ENCODE results near the gene CTSA. TPM values are rescaled to one million over a fixed set of nuclear protein-coding genes. Genes with fewer than 3 reads are reported as not detected.

CTSA gene
- total and polyA plus RNA-seq, 9 of the 15 experiments (the other 6 are each of a cell fraction or from before 2014, with no cell fraction given): 8.8 to 61.7 (median 28.3) TPM

DNA sequence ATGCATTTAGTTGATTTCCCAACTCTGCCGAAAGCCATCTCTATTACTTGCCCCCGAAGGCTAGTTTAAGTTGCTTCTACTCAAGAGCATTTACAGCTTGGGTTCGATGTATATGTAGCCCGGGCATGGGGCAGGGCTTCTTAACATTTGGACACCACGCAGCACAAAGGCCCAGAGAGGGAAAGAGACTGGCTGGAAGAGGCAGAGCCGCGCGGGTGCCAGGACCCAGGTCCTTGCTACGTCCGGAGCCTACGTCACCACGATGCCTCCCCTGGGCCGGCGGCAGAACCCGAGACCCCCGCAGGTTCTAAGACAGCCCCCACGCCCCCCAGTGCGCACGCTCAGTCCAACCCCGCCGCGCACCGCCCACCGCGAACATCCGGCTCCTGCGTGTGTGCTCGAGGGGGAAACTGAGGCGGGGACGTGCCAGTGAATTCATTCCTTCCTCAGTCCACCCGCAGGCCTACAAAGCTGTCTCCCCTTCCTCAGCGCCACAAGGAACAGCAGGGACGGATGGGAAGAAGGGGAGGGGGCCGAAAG is 43.0 kb downstream of the CTSA start (continued):
- TF ChIP-seq, protein P1, sequence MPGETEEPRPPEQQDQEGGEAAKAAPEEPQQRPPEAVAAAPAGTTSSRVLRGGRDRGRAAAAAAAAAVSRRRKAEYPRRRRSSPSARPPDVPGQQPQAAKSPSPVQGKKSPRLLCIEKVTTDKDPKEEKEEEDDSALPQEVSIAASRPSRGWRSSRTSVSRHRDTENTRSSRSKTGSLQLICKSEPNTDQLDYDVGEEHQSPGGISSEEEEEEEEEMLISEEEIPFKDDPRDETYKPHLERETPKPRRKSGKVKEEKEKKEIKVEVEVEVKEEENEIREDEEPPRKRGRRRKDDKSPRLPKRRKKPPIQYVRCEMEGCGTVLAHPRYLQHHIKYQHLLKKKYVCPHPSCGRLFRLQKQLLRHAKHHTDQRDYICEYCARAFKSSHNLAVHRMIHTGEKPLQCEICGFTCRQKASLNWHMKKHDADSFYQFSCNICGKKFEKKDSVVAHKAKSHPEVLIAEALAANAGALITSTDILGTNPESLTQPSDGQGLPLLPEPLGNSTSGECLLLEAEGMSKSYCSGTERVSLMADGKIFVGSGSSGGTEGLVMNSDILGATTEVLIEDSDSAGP (CRISPR knock-in tag; IDR thresholded peaks at IDR 0.05): 0 out of 2 replicates have a peak, but pooled peaks have one; percentile 51
- TF ChIP-seq ZNF224 (CRISPR knock-in tag; IDR thresholded peaks at IDR 0.05): 0 out of 2 replicates have a peak, but pooled peaks have one; percentile 5
- no peak for TF ChIP-seq USF1 (CRISPR knock-in tag; IDR thresholded peaks at IDR 0.05)
- peak; percentile 76; the same call in 1 of the 2 replicates for TF ChIP-seq KAT7 (CRISPR knock-in tag; IDR thresholded peaks at IDR 0.05; ENCODE audit: borderline replicate concordance)
- no peak for TF ChIP-seq NCOA1 (IDR thresholded peaks at IDR 0.05; ENCODE audit: low read depth)
- 0 out of 4 replicates have a peak, but pooled peaks of 1 of the 2 experiments have one; percentile 36 for TF ChIP-seq FOXA3 (CRISPR knock-in tag; conservative IDR thresholded peaks at IDR 0.05 in 1 of 2, IDR thresholded peaks at IDR 0.05 in 1 of 2)
- TF ChIP-seq ATF3 (IDR thresholded peaks at IDR 0.05): no peak
- peak; percentile 25; the same call in 1 of the 2 replicates for TF ChIP-seq ATF3 (CRISPR knock-in tag; conservative IDR thresholded peaks at IDR 0.05)
- TF ChIP-seq PRMT5 (CRISPR knock-in tag; IDR thresholded peaks at IDR 0.05): no peak
- 0 out of 2 replicates have a peak, but pooled peaks have one; percentile 20 for TF ChIP-seq ZNF77 (CRISPR knock-in tag; IDR thresholded peaks at IDR 0.05)
- TF ChIP-seq PRPF4 (IDR thresholded peaks at IDR 0.05; ENCODE audit: insufficient read depth, low read depth, low read length, poor library complexity, severe bottlenecking): no peak
- no peak for TF ChIP-seq DDX20 (tag; IDR thresholded peaks at IDR 0.05; ENCODE audit: low read depth)
- peak in 1 of 2 experiments; percentile 13; a peak in 1 of 4 replicates for TF ChIP-seq MNT (conservative IDR thresholded peaks at IDR 0.05)
- peak; percentile 56 for TF ChIP-seq CEBPB (tag; IDR thresholded peaks at IDR 0.05)
- no peak for TF ChIP-seq ZNF444 (CRISPR knock-in tag; IDR thresholded peaks at IDR 0.05)
- TF ChIP-seq TAF15 (IDR thresholded peaks at IDR 0.05; ENCODE audit: low read depth, low read length): no peak

Measured in K562 (cell line).